KMS-11 (cell line): Measurements from ENCODE around the gene CCDC17.

ENCODE experiments used
- H2AFZ ChIP-seq: fragments of 200-600 bp; sonication (generic); 2 replicates; pipeline ENCODE4 v1.6.1; 2016; ENCODE audit warnings: antibody characterized with exemption, mixed run types, low read depth
- H3K27ac ChIP-seq: fragments of 200-600 bp; sonication (generic); 2 replicates; pipeline ENCODE4 v1.6.1; 2016; ENCODE audit warnings: mild to moderate bottlenecking, mixed run types
- H3K27me3 ChIP-seq: fragments of 200-600 bp; sonication (generic); 2 replicates; pipeline ENCODE4 v1.6.1; 2017; ENCODE audit warnings: mild to moderate bottlenecking, low read depth, mixed run types, moderate library complexity; ENCODE audit not compliant: insufficient read depth
- H3K36me3 ChIP-seq: fragments of 200-600 bp; sonication (generic); 2 replicates; pipeline ENCODE4 v1.6.1; 2017; ENCODE audit warnings: mild to moderate bottlenecking, mixed run types; ENCODE audit not compliant: insufficient read depth
- H3K4me1 ChIP-seq: fragments of 200-600 bp; sonication (generic); 2 replicates; pipeline ENCODE4 v1.6.1; 2016; ENCODE audit warnings: mild to moderate bottlenecking, low read depth, mixed run types; ENCODE audit not compliant: poor library complexity, severe bottlenecking
- H3K4me2 ChIP-seq: fragments of 200-600 bp; sonication (generic); 2 replicates; pipeline ENCODE4 v1.7.0; 2016; ENCODE audit warnings: mild to moderate bottlenecking, mixed run types
- H3K4me3 ChIP-seq: fragments of 200-600 bp; sonication (generic); IDR thresholded peaks from 2 replicates; pipeline ENCODE4 v1.6.1; 2017; ENCODE audit warnings: low read depth, low read length, mixed read lengths; ENCODE audit not compliant: insufficient read depth
- H3K79me2 ChIP-seq: fragments of 200-600 bp; sonication (generic); 2 replicates; pipeline ENCODE4 v1.6.1; 2016; ENCODE audit warnings: low read depth, mixed run types; ENCODE audit not compliant: insufficient read depth
- H3K9ac ChIP-seq: fragments of 200-600 bp; sonication (generic); 2 replicates; pipeline ENCODE4 v1.6.1; 2016; ENCODE audit warnings: mild to moderate bottlenecking, mixed run types
- H4K20me1 ChIP-seq: fragments of 200-600 bp; sonication (generic); 2 replicates; pipeline ENCODE4 v1.6.1; 2016; ENCODE audit warnings: mild to moderate bottlenecking, mixed run types; ENCODE audit not compliant: insufficient read depth
- CTCF ChIP-seq: fragments of 200-600 bp; sonication (generic); conservative IDR thresholded peaks from 2 replicates; pipeline ENCODE4 v1.6.1; 2017; ENCODE audit warnings: low read depth, mild to moderate bottlenecking, antibody characterized with exemption, low read length, moderate library complexity, mixed read lengths

CCDC17 gene

GRCh38 chr1:45574105-45574626, 49.7 kb downstream of the CCDC17 start:
- Histone ChIP-seq H3K27ac (no peak overlapping the region), H3K4me2 (no peak overlapping the region), H3K4me3 (no peak overlapping the region), H3K9ac (no peak overlapping the region), H4K20me1 (no peaks in the 10 kb centered on the region), H3K27me3 (no peaks in the 10 kb centered on the region), H3K4me1 (no peaks in the 10 kb centered on the region), H3K36me3 (no peaks in the 10 kb centered on the region), H3K79me2 (no peaks in the 10 kb centered on the region), H2AFZ (no peak overlapping the region)
- TF ChIP-seq CTCF: no peak

GRCh38 chr1:45573231-45573804, 50.5 kb downstream of the CCDC17 start:
- H3K9ac ChIP-seq: no peak overlapping the region
- H3K4me3 ChIP-seq: no peak overlapping the region

GRCh38 chr1:45570631-45571030, 53.2 kb downstream of the CCDC17 start:
- Histone ChIP-seq H3K4me3 (no peak overlapping the region), H3K27me3 (no peaks in the 10 kb centered on the region), H3K36me3 (peaks cover 4% of the 10 kb centered on the region; the same call in 1 of the 2 replicates), H3K4me1 (no peaks in the 10 kb centered on the region), H3K4me2 (no peak overlapping the region), H4K20me1 (no peaks in the 10 kb centered on the region), H3K9ac (no peak overlapping the region), H2AFZ (no peak overlapping the region), H3K27ac (no peak overlapping the region), H3K79me2 (no peaks in the 10 kb centered on the region)
- TF ChIP-seq CTCF: no peak

More at GRCh38 chr1:45573231-45573804, 50.5 kb downstream of the CCDC17 start:
- no peak overlapping the region for H3K4me2 ChIP-seq
- H4K20me1 ChIP-seq: no peaks in the 10 kb centered on the region
- no peak for TF ChIP-seq CTCF
- no peak overlapping the region for H3K27ac ChIP-seq
- H3K4me1 ChIP-seq: no peaks in the 10 kb centered on the region
- H3K36me3 ChIP-seq: no peaks in the 10 kb centered on the region
- no peaks in the 10 kb centered on the region for H3K79me2 ChIP-seq
- H2AFZ ChIP-seq: no peak overlapping the region
- no peaks in the 10 kb centered on the region for H3K27me3 ChIP-seq
